Endothelial cell of umbilical vein (primary cell): Measurements from ENCODE around the gene VIPR2. TPM values are rescaled to one million over a fixed set of nuclear protein-coding genes. Genes with fewer than 3 reads are reported as not detected.

Experiments
- BruUV-seq: library from RNA; stranded (reverse); fragments of 400-500 nt; replicated peaks from 2 replicates; lab custom pipeline; 2021; lab: Mats Ljungman, UMichigan
- CTCF ChIA-PET: fragments of 300-600, 350-600 bp; sonication (Branson Sonifier 250); formaldehyde crosslinking; loops from one replicate; lab custom pipeline; 2021; ENCODE audit warnings: antibody characterized with exemption, inconsistent platforms; lab: Charles Lee
- POLR2A ChIA-PET: fragments of 300-600, 350-600 bp; sonication (Branson Sonifier 250); formaldehyde crosslinking; loops from one replicate; lab custom pipeline; 2021; ENCODE audit warnings: antibody characterized with exemption, inconsistent platforms; lab: Charles Lee
- DNase-seq: peaks from one replicate; pipeline ENCODE4 v3.0.0-alpha.2; 2011; ENCODE audit warnings: low read depth, low spot score
- FAIRE-seq: peaks from 2 replicates; lab custom pipeline; 2011; peaks lifted over from hg19 to GRCh38; lab: Jason Lieb, UNC
- H2AFZ ChIP-seq: 2 replicates; pipeline ENCODE4 v1.6.0; 2012; ENCODE audit warnings: low read depth, low read length, control low read depth, inconsistent platforms
- H3K27ac ChIP-seq: 2 replicates; pipeline ENCODE4 v1.5.1; 2011; ENCODE audit warnings: low read depth, mild to moderate bottlenecking, control low read depth, low read length, moderate library complexity; ENCODE audit not compliant: insufficient read depth
- H3K27me3 ChIP-seq, 2 experiments: 2 replicates each; pipeline versions ENCODE4 v1.6.0 to v1.6.1; 2011; ENCODE audit warnings: low read length in 2 of 2, mixed read lengths in 1 of 2; ENCODE audit not compliant: control insufficient read depth in 2 of 2, insufficient read depth in 2 of 2
- H3K36me3 ChIP-seq, 2 experiments: 2 replicates in 1 of 2; 3 replicates in 1 of 2; pipeline ENCODE4 v1.5.1; 2011; ENCODE audit warnings: low read length in 2 of 2, mild to moderate bottlenecking in 1 of 2, moderate library complexity in 1 of 2; ENCODE audit not compliant: control insufficient read depth in 2 of 2, insufficient read depth in 2 of 2; ENCODE audit errors: extremely low read depth in 1 of 2
- H3K4me1 ChIP-seq: 3 replicates; pipeline ENCODE4 v1.5.1; 2011; ENCODE audit warnings: mild to moderate bottlenecking, low read length; ENCODE audit not compliant: control insufficient read depth, insufficient read depth; ENCODE audit errors: extremely low read depth
- H3K4me2 ChIP-seq: 2 replicates; pipeline ENCODE4 v1.6.1; 2011; ENCODE audit warnings: low read length, control low read depth, mixed read lengths; ENCODE audit not compliant: insufficient read depth
- H3K4me3 ChIP-seq, 3 experiments: fragments of 200-600 bp in 1 of 3; sonication (generic), shearing (Covaris generic) in 1 of 3; replicated peaks in 1 of 3; 2 replicates each; pipeline ENCODE4 v1.5.1; 2011 to 2016; ENCODE audit warnings: control low read depth in 3 of 3, low read length in 3 of 3, mild to moderate bottlenecking in 2 of 3, inconsistent platforms in 1 of 3, low read depth in 1 of 3, moderate library complexity in 1 of 3; ENCODE audit not compliant: insufficient read depth in 1 of 3
- H3K79me2 ChIP-seq: 2 replicates; pipeline ENCODE4 v1.6.0; 2012; ENCODE audit warnings: low read length, inconsistent platforms; ENCODE audit not compliant: control insufficient read depth, insufficient read depth
- H3K9ac ChIP-seq: replicated peaks from 2 replicates; pipeline ENCODE3; 2011; ENCODE audit warnings: low read length, control low read depth; ENCODE audit not compliant: insufficient read depth; ENCODE audit errors: extremely low read depth
- H3K9me1 ChIP-seq: replicated peaks from 3 replicates; pipeline ENCODE4 v1.6.0; 2011; ENCODE audit warnings: mild to moderate bottlenecking, low read length; ENCODE audit not compliant: control insufficient read depth, insufficient read depth; ENCODE audit errors: extremely low read depth
- H3K9me3 ChIP-seq: replicated peaks from 2 replicates; pipeline ENCODE4 v1.5.1; 2012; ENCODE audit warnings: low read length, inconsistent platforms; ENCODE audit not compliant: control insufficient read depth, insufficient read depth
- H4K20me1 ChIP-seq: replicated peaks from 2 replicates; pipeline ENCODE3; 2011; ENCODE audit warnings: mild to moderate bottlenecking, low read length; ENCODE audit not compliant: control insufficient read depth, insufficient read depth; ENCODE audit errors: extremely low read depth
- EZH2 ChIP-seq: IDR thresholded peaks from 2 replicates; pipeline ENCODE4 v1.6.1; 2012; ENCODE audit warnings: borderline replicate concordance, low read depth, mild to moderate bottlenecking, moderate library complexity, low read length, inconsistent platforms; ENCODE audit not compliant: severe bottlenecking
- FOS ChIP-seq: IDR thresholded peaks from 2 replicates; pipeline ENCODE4 v1.6.1; 2011; ENCODE audit warnings: mild to moderate bottlenecking, low read length, moderate library complexity, borderline replicate concordance; ENCODE audit not compliant: insufficient read depth
- JUN ChIP-seq: IDR thresholded peaks from 2 replicates; pipeline ENCODE4 v1.6.1; 2011; ENCODE audit warnings: borderline replicate concordance, low read depth; ENCODE audit not compliant: insufficient read length, insufficient read depth
- MYC ChIP-seq: IDR thresholded peaks from one replicate; pipeline ENCODE4 v1.6.1; 2011; ENCODE audit warnings: mild to moderate bottlenecking, low read depth, low read length
- POLR2A ChIP-seq: IDR thresholded peaks from 2 replicates; pipeline ENCODE4 v1.6.1; 2012; ENCODE audit warnings: low read depth, mild to moderate bottlenecking, control low read depth, low read length
- POLR2AphosphoS5 ChIP-seq: IDR thresholded peaks from 2 replicates; pipeline ENCODE4 v1.6.1; 2012; ENCODE audit warnings: low read depth, mild to moderate bottlenecking, control low read depth, low read length, moderate library complexity; ENCODE audit not compliant: insufficient read depth
- dilution Hi-C: fragments of 300-500 bp; cut with MboI; formaldehyde crosslinking; loops from one replicate; pipeline ENCODE4 v1.15.0; 2019; ENCODE audit warnings: low sequenced_read_pairs; ENCODE audit not compliant: extremely low pct_ligation_motif_present
- intact Hi-C: fragments of 100-400 bp; cut with micrococcal nuclease; formaldehyde crosslinking; loops from one replicate; pipeline ENCODE4 v1.10.0; 2022
- polyA plus RNA-seq, 4 experiments: library from polyadenylated mRNA; depleted of rRNA in 3 of 4; stranded (reverse) in 3 of 4; unstranded in 1 of 4; fragments of >200 nt; gene quantifications; 2 replicates each; pipeline versions ENCODE4 v1.2.1 to v1.2.3, GENCODE V29; 2011 to 2012; ENCODE audit warnings: missing spikeins in 1 of 4
- total RNA-seq: library from RNA; stranded (reverse); gene quantifications from 2 replicates; pipeline ENCODE4 v1.2.3, GENCODE V29; 2021
- TF ChIP-seq, protein P1 (sequence below), 2 donors: IDR thresholded peaks; 1 replicate in 1 of 2; 2 replicates in 1 of 2; pipeline ENCODE4 v1.5.1; 2011; ENCODE audit warnings: low read length in 2 of 2, mild to moderate bottlenecking in 2 of 2, moderate library complexity in 2 of 2, control low read depth in 1 of 2, inconsistent platforms in 1 of 2, low read depth in 1 of 2; ENCODE audit not compliant: insufficient read depth in 1 of 2; ENCODE audit errors: extremely low read depth in 1 of 2
- TF ChIP-seq, protein P2 (sequence below): IDR thresholded peaks from 2 replicates; pipeline ENCODE4 v1.6.1; 2011; ENCODE audit not compliant: insufficient read depth, insufficient read length

The VIPR2 gene
- total and polyA plus RNA-seq, 2 donors (not counting 3 experiments of a cell fraction or from before 2014, with no cell fraction given), result not detected

DNA sequence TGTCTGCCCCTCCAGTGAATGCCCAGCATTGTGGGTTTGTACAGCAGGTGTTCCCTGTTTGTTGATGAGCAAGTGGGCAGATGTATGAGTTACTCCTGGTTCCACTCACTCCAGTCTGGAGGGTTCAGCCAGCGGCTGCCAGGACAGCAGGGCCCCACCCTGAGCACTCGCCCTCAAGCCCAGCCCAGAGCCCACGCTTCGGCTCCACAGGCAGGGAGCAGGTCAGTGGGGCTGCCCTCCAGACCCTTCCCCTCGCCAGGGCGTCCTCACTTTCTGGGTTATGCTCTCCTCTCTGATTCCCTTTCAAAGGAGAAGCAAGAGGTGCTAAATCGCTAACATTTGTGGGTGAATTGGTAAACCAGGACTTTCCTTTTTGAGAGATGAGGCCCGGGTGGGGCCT lies 4.8 kb upstream of the VIPR2 start:
- no peaks in the 10 kb centered on the region for H3K9me3 ChIP-seq
- POLR2A ChIA-PET, result no interaction called here
- H3K9ac ChIP-seq, result no peak overlapping the region
- H3K36me3 ChIP-seq, result no peaks in the 10 kb centered on the region
- H3K4me3 ChIP-seq, result no peak overlapping the region
- CTCF ChIA-PET, result no interaction called here
- intact Hi-C loops, result no loop called here
- BruUV-seq, result no TSS peak
- TF ChIP-seq POLR2A, result no peak
- no peak for TF ChIP-seq EZH2
- TF ChIP-seq, protein P1, sequence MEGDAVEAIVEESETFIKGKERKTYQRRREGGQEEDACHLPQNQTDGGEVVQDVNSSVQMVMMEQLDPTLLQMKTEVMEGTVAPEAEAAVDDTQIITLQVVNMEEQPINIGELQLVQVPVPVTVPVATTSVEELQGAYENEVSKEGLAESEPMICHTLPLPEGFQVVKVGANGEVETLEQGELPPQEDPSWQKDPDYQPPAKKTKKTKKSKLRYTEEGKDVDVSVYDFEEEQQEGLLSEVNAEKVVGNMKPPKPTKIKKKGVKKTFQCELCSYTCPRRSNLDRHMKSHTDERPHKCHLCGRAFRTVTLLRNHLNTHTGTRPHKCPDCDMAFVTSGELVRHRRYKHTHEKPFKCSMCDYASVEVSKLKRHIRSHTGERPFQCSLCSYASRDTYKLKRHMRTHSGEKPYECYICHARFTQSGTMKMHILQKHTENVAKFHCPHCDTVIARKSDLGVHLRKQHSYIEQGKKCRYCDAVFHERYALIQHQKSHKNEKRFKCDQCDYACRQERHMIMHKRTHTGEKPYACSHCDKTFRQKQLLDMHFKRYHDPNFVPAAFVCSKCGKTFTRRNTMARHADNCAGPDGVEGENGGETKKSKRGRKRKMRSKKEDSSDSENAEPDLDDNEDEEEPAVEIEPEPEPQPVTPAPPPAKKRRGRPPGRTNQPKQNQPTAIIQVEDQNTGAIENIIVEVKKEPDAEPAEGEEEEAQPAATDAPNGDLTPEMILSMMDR (IDR thresholded peaks at IDR 0.05; ENCODE audit: extremely low read depth in 1 of 2, insufficient read depth in 1 of 2, low read depth in 1 of 2, low read length in 2 of 2), result no peak
- no peak for TF ChIP-seq FOS
- TF ChIP-seq, protein P2, sequence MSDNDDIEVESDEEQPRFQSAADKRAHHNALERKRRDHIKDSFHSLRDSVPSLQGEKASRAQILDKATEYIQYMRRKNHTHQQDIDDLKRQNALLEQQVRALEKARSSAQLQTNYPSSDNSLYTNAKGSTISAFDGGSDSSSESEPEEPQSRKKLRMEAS, result no peak
- TF ChIP-seq POLR2AphosphoS5, result no peak
- TF ChIP-seq MYC, result no peak
- no peak for TF ChIP-seq JUN
- H3K4me1 ChIP-seq, result no peaks in the 10 kb centered on the region
- H3K27ac ChIP-seq, result no peak overlapping the region
- H3K27me3 ChIP-seq, result peaks cover 0 to 11% of the 10 kb centered on the region in 2 experiments
- no peak overlapping the region for H3K4me2 ChIP-seq
- no peak for DNase-seq
- FAIRE-seq, result no peak
- H3K79me2 ChIP-seq, result no peaks in the 10 kb centered on the region
- dilution Hi-C loops, result no loop called here
- no peaks in the 10 kb centered on the region for H3K9me1 ChIP-seq
- no peaks in the 10 kb centered on the region for H4K20me1 ChIP-seq
- H2AFZ ChIP-seq, result no peak overlapping the region
